Cortex of kidney (tissue), 1 donor: ENCODE data around the gene KRTAP9-3.
"Not testable (repeated sequence)": the region's sequence is repeated elsewhere in the genome, so short reads cannot be mapped to it uniquely, and the experiment has no call there.

ENCODE experiments used
- DNase-seq: peaks from one replicate; lab custom pipeline; 2025; lab: John Stamatoyannopoulos, UW

KRTAP9-3 gene

DNA sequence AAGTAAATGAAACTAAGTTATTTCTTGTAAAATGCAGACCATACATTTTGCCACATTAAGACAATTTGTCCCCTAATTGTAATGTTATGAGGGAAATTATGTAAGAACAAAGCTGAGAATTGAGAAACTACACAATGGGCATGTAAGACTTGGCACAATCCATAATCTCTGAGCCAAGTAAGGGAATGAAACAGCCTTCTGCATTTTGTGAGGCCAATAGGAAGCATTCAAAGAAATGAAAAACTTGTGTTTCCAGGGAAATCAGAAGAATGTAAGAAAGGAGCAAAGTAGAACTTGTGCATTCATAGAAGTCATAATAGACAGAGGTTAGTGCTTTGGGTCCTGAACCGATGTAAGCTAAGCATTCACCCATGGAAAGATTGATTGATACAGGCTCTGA is 19.0 kb downstream of the KRTAP9-3 start:
- DNase-seq, result no peak

- DNase-seq, result no peak
Measured at GRCh38 chr17:41254861-41255260, 22.6 kb downstream of the KRTAP9-3 start.

- not testable (repeated sequence) for DNase-seq
Measured at GRCh38 chr17:41255381-41256290, 23.4 kb downstream of the KRTAP9-3 start, which contains the start of gene KRTAP9-9. TSS of gene KRTAP9-9 (plus strand) at chr17:41255384.

DNA sequence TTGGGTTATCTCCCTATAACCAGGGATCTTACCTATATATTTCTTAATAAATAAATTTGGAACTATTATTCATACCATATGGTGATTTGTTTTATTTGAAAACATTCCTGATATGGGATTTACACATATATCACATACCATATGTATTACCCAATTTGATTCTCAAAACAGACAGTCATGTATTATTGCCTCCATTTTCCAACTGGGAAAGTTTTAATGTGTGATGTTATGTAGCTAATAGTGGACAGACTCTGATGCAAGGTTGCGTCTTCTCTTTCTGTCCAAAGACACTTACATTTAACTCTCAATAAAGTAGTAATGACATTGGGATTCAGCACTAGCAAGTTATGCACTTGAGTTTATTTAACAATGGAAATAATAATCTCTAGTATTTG is 24.0 kb downstream of the KRTAP9-3 start:
- no peak for DNase-seq

- no peak for DNase-seq
Measured at GRCh38 chr17:41258406-41258805, 26.2 kb downstream of the KRTAP9-3 start.

DNA sequence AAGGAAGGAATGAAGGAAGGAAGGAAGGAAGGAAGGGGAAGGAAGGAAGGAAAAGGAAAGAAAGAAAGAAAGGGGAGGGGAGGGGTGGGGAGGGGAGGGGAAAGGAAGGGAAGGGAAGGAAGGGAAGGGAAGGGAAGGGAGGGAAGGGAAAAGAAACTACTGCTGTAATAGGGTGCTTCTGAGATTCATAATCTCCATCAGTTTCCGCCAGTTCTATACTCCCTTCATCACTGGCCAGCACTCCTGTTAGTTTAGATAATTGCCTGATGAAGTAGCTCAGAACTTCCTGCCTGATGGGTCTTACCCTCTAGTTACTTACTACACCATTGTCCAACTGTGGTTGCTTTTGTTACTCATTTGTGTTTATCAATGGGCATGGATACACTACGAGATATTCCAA is 31.0 kb downstream of the KRTAP9-3 start:
- no peak for DNase-seq

DNA sequence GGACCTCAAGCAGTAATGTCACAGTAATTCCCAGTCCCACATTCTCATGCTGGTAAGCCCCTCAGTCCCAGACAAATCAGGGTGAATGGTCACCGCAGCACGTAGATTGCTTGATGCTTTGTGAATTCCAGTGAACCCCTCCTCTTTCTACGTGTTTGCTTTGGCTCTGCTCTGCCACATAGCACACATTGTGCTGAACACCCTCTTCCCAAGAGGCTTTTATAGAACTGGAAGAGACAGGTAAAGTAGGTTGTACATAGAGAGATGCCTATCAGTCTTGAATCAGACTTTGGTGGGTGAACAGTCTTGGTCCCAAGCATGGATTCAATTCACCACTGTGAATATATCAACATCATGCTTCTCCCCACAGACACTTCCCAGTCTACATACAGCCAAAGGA is 32.4 kb downstream of the KRTAP9-3 start:
- no peak for DNase-seq

DNA sequence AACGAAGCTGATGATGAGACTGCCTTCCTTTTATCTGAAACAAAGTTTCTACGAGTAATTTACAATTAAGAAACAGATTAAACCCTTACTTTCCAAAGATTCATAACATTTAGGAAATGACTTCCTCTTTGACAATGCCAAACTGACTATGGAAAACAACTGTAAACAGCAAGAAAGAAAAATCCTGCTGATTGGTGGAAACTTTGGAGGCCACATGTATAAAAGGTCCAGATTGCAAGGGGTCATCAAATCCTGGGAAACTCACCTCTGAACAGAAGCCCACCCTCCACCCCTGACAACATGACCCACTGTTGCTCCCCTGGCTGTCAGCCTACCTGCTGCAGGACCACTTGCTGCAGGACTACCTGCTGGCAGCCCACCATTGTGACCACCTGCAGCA is 32.8 kb downstream of the KRTAP9-3 start, which contains the start of gene KRTAP9-6:
Gene KRTAP9-6 (plus strand): TSS at position 301 of the 400 bp plus-strand sequence. CDS start 0 bp downstream, at position 301.
- DNase-seq, result no peak

- DNase-seq, result no peak
Measured at GRCh38 chr17:41267711-41268110, 35.5 kb downstream of the KRTAP9-3 start.

DNA sequence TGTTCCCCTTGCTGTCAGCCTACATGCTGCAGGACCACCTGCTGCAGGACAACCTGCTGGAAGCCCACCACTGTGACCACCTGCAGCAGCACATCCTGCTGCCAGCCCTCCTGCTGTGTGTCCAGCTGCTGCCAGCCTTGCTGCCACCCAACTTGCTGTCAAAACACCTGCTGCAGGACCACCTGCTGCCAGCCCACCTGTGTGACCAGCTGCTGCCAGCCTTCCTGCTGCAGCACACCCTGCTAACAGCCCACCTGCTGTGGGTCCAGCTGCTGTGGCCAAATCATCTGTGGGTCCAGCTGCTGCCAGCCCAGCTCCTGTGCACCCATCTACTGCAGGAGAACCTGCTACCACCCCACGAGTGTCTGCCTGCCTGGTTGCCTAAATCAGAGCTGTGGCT is 39.1 kb downstream of the KRTAP9-3 start:
- DNase-seq, result not testable (repeated sequence)

DNA sequence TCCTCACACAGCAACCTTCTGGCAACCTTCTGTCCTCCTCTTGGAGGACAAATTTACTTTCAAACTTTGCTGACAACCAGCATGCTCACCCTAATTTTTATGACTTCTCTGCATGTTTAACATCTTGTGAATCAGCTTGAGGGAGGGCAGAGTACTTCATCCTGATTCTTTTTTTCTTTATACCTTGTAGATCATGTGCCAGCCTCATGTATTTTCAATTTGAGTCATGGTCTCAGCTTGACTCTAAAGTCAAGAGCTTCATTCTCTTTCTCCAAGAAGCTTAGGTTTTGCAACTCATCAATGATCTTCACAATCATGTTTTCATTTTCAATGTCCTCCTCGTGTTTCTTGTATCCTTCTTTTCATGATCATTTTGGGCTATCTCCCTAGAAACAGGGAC is 39.6 kb downstream of the KRTAP9-3 start:
- DNase-seq, result no peak

- DNase-seq, result not testable (repeated sequence)
Measured at GRCh38 chr17:41275648-41276190, 43.5 kb downstream of the KRTAP9-3 start, which contains the start of gene KRTAP9-7. TSS of gene KRTAP9-7 (plus strand) at chr17:41275698. CDS start at chr17:41275698, 0 bp downstream.

GRCh38 chr17:41278176-41278955 is 46.1 kb downstream of the KRTAP9-3 start:
- no peak for DNase-seq
